A673 (cell line): ENCODE results near the gene VAV3.

ENCODE experiments used
- EZH2 ChIP-seq: fragments of 200-600 bp; sonication (generic); IDR thresholded peaks from 2 replicates; pipeline ENCODE4 v1.6.1; 2017; ENCODE audit warnings: borderline replicate concordance, low read depth, mild to moderate bottlenecking, mixed read lengths, antibody characterized with exemption, low read length; ENCODE audit not compliant: poor library complexity, severe bottlenecking
- TF ChIP-seq, protein P1 (sequence below): fragments of 300-800, 200-600 bp; sonication (generic); conservative IDR thresholded peaks from 2 replicates; pipeline ENCODE4 v1.5.1; 2017; ENCODE audit warnings: low read depth, mild to moderate bottlenecking, antibody characterized with exemption, low read length, moderate library complexity, mixed read lengths

DNA sequence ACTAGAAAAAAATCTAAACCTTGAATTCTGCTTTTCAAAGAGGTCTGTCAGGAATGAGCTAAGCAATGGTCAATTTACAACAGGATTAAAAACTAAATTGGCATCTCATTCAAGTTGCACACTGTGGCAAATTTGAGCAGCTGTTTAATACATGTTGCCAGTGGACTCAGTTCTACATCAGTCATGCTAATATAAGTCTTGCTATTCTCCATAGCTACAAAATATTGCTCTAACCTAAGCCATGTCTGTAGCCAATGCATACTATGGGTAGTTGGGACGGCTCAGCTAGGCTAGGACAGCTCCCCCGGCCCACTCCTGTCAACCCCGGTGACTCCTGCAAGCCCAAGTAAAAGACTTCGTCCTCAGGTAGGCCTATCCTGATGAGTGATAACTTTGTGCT, 10.9 kb upstream of the VAV3 start:
- TF ChIP-seq, protein P1, sequence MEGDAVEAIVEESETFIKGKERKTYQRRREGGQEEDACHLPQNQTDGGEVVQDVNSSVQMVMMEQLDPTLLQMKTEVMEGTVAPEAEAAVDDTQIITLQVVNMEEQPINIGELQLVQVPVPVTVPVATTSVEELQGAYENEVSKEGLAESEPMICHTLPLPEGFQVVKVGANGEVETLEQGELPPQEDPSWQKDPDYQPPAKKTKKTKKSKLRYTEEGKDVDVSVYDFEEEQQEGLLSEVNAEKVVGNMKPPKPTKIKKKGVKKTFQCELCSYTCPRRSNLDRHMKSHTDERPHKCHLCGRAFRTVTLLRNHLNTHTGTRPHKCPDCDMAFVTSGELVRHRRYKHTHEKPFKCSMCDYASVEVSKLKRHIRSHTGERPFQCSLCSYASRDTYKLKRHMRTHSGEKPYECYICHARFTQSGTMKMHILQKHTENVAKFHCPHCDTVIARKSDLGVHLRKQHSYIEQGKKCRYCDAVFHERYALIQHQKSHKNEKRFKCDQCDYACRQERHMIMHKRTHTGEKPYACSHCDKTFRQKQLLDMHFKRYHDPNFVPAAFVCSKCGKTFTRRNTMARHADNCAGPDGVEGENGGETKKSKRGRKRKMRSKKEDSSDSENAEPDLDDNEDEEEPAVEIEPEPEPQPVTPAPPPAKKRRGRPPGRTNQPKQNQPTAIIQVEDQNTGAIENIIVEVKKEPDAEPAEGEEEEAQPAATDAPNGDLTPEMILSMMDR = no peak
- no peak for TF ChIP-seq EZH2
